T-helper 1 cell (primary cell): ENCODE data around the gene QPRT.
"Not testable (repeated sequence)": the region's sequence is repeated elsewhere in the genome, so short reads cannot be mapped to it uniquely, and the experiment has no call there.

Experiments
- DNase-seq, 5 donors: peaks; one replicate each; pipeline ENCODE4 v3.0.0-alpha.2; 2012 to 2020

The QPRT gene

GRCh38 chr16:29720703-29721102, 41.7 kb downstream of the QPRT start:
- no peak for DNase-seq

- peak in 1 of 5 donors; percentile 38 for DNase-seq
Measured at GRCh38 chr16:29721167-29721879, 42.3 kb downstream of the QPRT start.

- DNase-seq = no peak
Measured at GRCh38 chr16:29726845-29727377, 47.9 kb downstream of the QPRT start.

GRCh38 chr16:29727452-29727851, 48.5 kb downstream of the QPRT start:
- DNase-seq = no peak

- no peak for DNase-seq
Measured at GRCh38 chr16:29729116-29729521, 50.1 kb downstream of the QPRT start.

- no peak for DNase-seq
Measured at GRCh38 chr16:29730649-29731048, 51.7 kb downstream of the QPRT start.

GRCh38 chr16:29731768-29732601, 53.0 kb downstream of the QPRT start:
- peak in 1 of 5 donors; percentile 80 for DNase-seq

GRCh38 chr16:29734786-29735185, 55.8 kb downstream of the QPRT start:
- no peak for DNase-seq

- no peak for DNase-seq
Measured at GRCh38 chr16:29736112-29736511, 57.1 kb downstream of the QPRT start.

- no peak for DNase-seq
Measured at GRCh38 chr16:29736764-29737163, 57.8 kb downstream of the QPRT start.

GRCh38 chr16:29737713-29738112, 58.7 kb downstream of the QPRT start:
- no peak for DNase-seq

GRCh38 chr16:29738514-29738913, 59.5 kb downstream of the QPRT start:
- DNase-seq = peak in 4 of 5 donors; percentile 41 to 79 (median 50)

GRCh38 chr16:29739927-29740629, 61.1 kb downstream of the QPRT start:
- DNase-seq = not testable (repeated sequence)

- DNase-seq = not testable (repeated sequence)
Measured at GRCh38 chr16:29740630-29741015, 61.6 kb downstream of the QPRT start.

- DNase-seq = no peak
Measured at GRCh38 chr16:29742683-29743275, 63.8 kb downstream of the QPRT start.

GRCh38 chr16:29743475-29743826, 64.5 kb downstream of the QPRT start:
- DNase-seq = no peak

GRCh38 chr16:29743827-29744531, 65.0 kb downstream of the QPRT start:
- DNase-seq = peak in 4 of 5 donors; percentile 22 to 42 (median 33)

- DNase-seq = peak in 1 of 5 donors; percentile 4
Measured at GRCh38 chr16:29744541-29745101, 65.6 kb downstream of the QPRT start.

GRCh38 chr16:29745121-29745852, 66.3 kb downstream of the QPRT start:
- DNase-seq = peak in 3 of 5 donors; percentile 25 to 64 (median 26)

GRCh38 chr16:29745853-29746345, 66.9 kb downstream of the QPRT start, which contains the start of gene C16orf54:
C16orf54 (minus strand) TSS chr16:29745990; CDS start chr16:29744951, 1,039 bp downstream.
- DNase-seq = peak; percentile 85 to 96 (median 93)

GRCh38 chr16:29746518-29746917, 67.5 kb downstream of the QPRT start:
- DNase-seq = peak in 1 of 5 donors; percentile 4
